CD4-positive, alpha-beta T cell (primary cell): ENCODE measurements around the gene HERPUD2. TPM values are rescaled to one million over a fixed set of nuclear protein-coding genes. Genes with fewer than 3 reads are reported as not detected.
"Not testable (repeated sequence)": the region's sequence is repeated elsewhere in the genome, so short reads cannot be mapped to it uniquely, and the experiment has no call there.

ENCODE experiments used
- ATAC-seq: fragments of 200-7000 bp; cut with Tn5 transposase; one replicate; pipeline ENCODE4 v1.10.0; 2022; ENCODE audit warnings: mild to moderate bottlenecking; ENCODE audit not compliant: poor library complexity
- CTCF ChIA-PET: fragments of 350-600 bp; sonication (Branson Sonifier 250); formaldehyde crosslinking; loops from one replicate; lab custom pipeline; 2021; ENCODE audit warnings: antibody characterized with exemption, inconsistent platforms; lab: Charles Lee
- POLR2A ChIA-PET: fragments of 350-600 bp; sonication (Branson Sonifier 250); formaldehyde crosslinking; loops from one replicate; lab custom pipeline; 2021; ENCODE audit warnings: antibody characterized with exemption, inconsistent platforms; lab: Charles Lee
- DNase-seq, 14 experiments: peaks; one replicate each; pipeline ENCODE4 v3.0.0-alpha.2; 2013 to 2020; ENCODE audit warnings: mixed read lengths in 2 of 14
- H3K27ac ChIP-seq, 2 donors: one replicate each; pipeline versions ENCODE4 v1.5.1 to v1.7.0; 2013; ENCODE audit warnings: low read length in 2 of 2, low read depth in 1 of 2, mild to moderate bottlenecking in 1 of 2
- H3K27me3 ChIP-seq, 2 experiments: 1 replicate in 1 of 2; 2 replicates in 1 of 2; pipeline versions ENCODE4 v1.6.1 to v1.7.0; 2013; ENCODE audit warnings: low read length in 2 of 2, control low read depth in 1 of 2, mild to moderate bottlenecking in 1 of 2, moderate library complexity in 1 of 2; ENCODE audit not compliant: insufficient read depth in 2 of 2, control insufficient read depth in 1 of 2
- H3K36me3 ChIP-seq: one replicate; pipeline ENCODE4 v1.6.1; 2013; ENCODE audit warnings: low read length, control low read depth; ENCODE audit not compliant: insufficient read depth
- H3K4me1 ChIP-seq: one replicate; pipeline ENCODE4 v1.6.1; 2013; ENCODE audit warnings: low read length, control low read depth; ENCODE audit not compliant: insufficient read depth
- H3K4me3 ChIP-seq: one replicate; pipeline ENCODE4 v1.5.1; 2013; ENCODE audit warnings: mild to moderate bottlenecking, low read length, moderate library complexity
- H3K9me3 ChIP-seq, 2 experiments: 1 replicate in 1 of 2; 2 replicates in 1 of 2; pipeline versions ENCODE4 v1.6.1 to v1.7.0; 2013; ENCODE audit warnings: low read length in 2 of 2, mild to moderate bottlenecking in 2 of 2, control low read depth in 1 of 2, moderate library complexity in 1 of 2; ENCODE audit not compliant: control insufficient read depth in 1 of 2, insufficient read depth in 1 of 2
- H3K27ac Mint-ChIP-seq: one replicate; pipeline ENCODE4 v1.8.0; 2020; ENCODE audit warnings: mixed read lengths
- H3K27me3 Mint-ChIP-seq: one replicate; pipeline ENCODE4 v1.8.0; 2021; ENCODE audit warnings: mixed read lengths
- H3K36me3 Mint-ChIP-seq: one replicate; pipeline ENCODE4 v1.8.0; 2021; ENCODE audit warnings: low read depth, mixed read lengths
- H3K4me1 Mint-ChIP-seq: one replicate; pipeline ENCODE4 v1.8.0; 2021; ENCODE audit warnings: low read depth, mixed read lengths
- H3K4me3 Mint-ChIP-seq: one replicate; pipeline ENCODE4 v1.8.0; 2020; ENCODE audit warnings: mild to moderate bottlenecking, mixed read lengths
- H3K9me3 Mint-ChIP-seq: one replicate; pipeline ENCODE4 v1.8.0; 2020; ENCODE audit warnings: mixed read lengths
- CTCF ChIP-seq: fragments of 200-600 bp; IDR thresholded peaks from one replicate; pipeline ENCODE4 v1.8.0; 2022; ENCODE audit warnings: antibody characterized with exemption, mild to moderate bottlenecking
- intact Hi-C, 2 experiments: fragments of 100-400 bp; cut with DNase I in 1 of 2; cut with micrococcal nuclease in 1 of 2; formaldehyde crosslinking; loops; one replicate each; pipeline versions ENCODE4 v1.15.1 to v1.9.0; 2023 to 2025; cut with DNase I, micrococcal nuclease
- total RNA-seq, 174 experiments: library from RNA in 2 of 174; stranded (reverse) in 2 of 174; gene quantifications; one replicate each; pipeline ENCODE4 v1.2.3 and lab custom pipeline; 2021 to 2026

The HERPUD2 gene
- total RNA-seq, 2 experiments from 2014 or later: 113 to 127 TPM

- Histone ChIP-seq H3K4me3 (no peak overlapping the region), H3K4me1 (peaks cover 16% of the 10 kb centered on the region), H3K27me3 (no peaks in the 10 kb centered on the region), H3K9me3 (no peaks in the 10 kb centered on the region), H3K27ac (no peak overlapping the region), H3K36me3 (no peaks in the 10 kb centered on the region)
- H3K4me1 Mint-ChIP-seq: peaks cover 19% of the 10 kb centered on the region
- intact Hi-C loops: loop anchor here in 1 of 2 experiments (5.0 to 10.0 kb wide), 4 partner anchors 455 to 665 kb away; partner anchors contain the start of genes DPY19L1 and EEPD1
- POLR2A ChIA-PET: interaction anchor here (0.6 to 3.2 kb wide), 2 partner anchors 101 to 466 kb away, joined by 3 to 12 read pairs; partner anchors contain the start of gene SEPTIN7
- H3K9me3 Mint-ChIP-seq: no peaks in the 10 kb centered on the region
- no peaks in the 10 kb centered on the region for H3K27me3 Mint-ChIP-seq
- no peak for ATAC-seq
- no peak overlapping the region for H3K4me3 Mint-ChIP-seq
- TF ChIP-seq CTCF: no peak
- no peak for DNase-seq
- CTCF ChIA-PET: interaction anchor here (1.1 to 1.4 kb wide), 3 partner anchors 10 to 207 kb away, joined by 3 to 6 read pairs (median 4); no protein-coding TSS in a partner anchor
- H3K27ac Mint-ChIP-seq: no peak overlapping the region
- H3K36me3 Mint-ChIP-seq: peaks cover 12% of the 10 kb centered on the region
Measured at GRCh38 chr7:35699796-35700305, 4.9 kb upstream of the HERPUD2 start.

DNA sequence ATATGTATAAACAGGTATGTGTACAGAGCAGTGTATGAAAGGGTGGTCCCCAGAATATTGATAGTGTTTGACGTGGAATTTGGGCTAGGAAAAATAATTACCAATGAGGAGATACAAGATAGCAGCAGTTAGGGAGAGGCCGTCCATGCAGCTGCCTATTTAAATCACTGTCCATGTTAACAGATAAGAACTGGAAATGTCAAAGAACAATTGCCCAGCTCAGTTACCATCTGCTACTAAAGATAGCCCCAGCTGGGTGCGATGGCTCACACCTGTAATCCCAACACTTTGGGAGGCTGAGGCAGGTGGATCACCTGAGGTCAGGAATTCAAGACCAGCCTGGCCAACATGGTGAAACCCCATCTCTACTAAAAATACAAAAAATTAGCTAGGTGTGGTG, 3.4 kb upstream of the HERPUD2 start:
- POLR2A ChIA-PET: interaction anchor here (3.2 kb wide), 1 partner anchor 102 kb away, joined by 12 read pairs; the partner anchor contains the start of gene SEPTIN7
- intact Hi-C loops: loop anchor here in 1 of 2 experiments (5.0 to 10.0 kb wide), 4 partner anchors 456 to 664 kb away; partner anchors contain the start of genes DPY19L1 and EEPD1

GRCh38 chr7:35697414-35698175, 2.7 kb upstream of the HERPUD2 start:
- no peaks in the 10 kb centered on the region for H3K9me3 ChIP-seq
- H3K4me1 ChIP-seq: peaks cover 16% of the 10 kb centered on the region
- H3K27ac ChIP-seq: no peak overlapping the region
- no peak for ATAC-seq
- DNase-seq: no peak
- no peaks in the 10 kb centered on the region for H3K27me3 ChIP-seq
- H3K36me3 Mint-ChIP-seq: peaks cover 31% of the 10 kb centered on the region
- H3K36me3 ChIP-seq: no peaks in the 10 kb centered on the region
- H3K4me1 Mint-ChIP-seq: peaks cover 33% of the 10 kb centered on the region
- no peaks in the 10 kb centered on the region for H3K27me3 Mint-ChIP-seq
- POLR2A ChIA-PET: interaction anchor here (3.2 kb wide), 1 partner anchor 103 kb away, joined by 12 read pairs; the partner anchor contains the start of gene SEPTIN7
- H3K4me3 ChIP-seq: no peak overlapping the region
- H3K4me3 Mint-ChIP-seq: no peak overlapping the region
- no peaks in the 10 kb centered on the region for H3K9me3 Mint-ChIP-seq
- no peak for TF ChIP-seq CTCF
- CTCF ChIA-PET: interaction anchor here (1.2 to 1.9 kb wide), 2 partner anchors 28 to 209 kb away, joined by 3 to 6 read pairs; no protein-coding TSS in a partner anchor
- intact Hi-C loops: loop anchor here in 1 of 2 experiments (5.0 to 10.0 kb wide), 4 partner anchors 457 to 665 kb away; partner anchors contain the start of genes DPY19L1 and EEPD1
- H3K27ac Mint-ChIP-seq: no peak overlapping the region

More for the DNA sequence above, 3.4 kb upstream of the HERPUD2 start:
- not testable (repeated sequence) for H3K27me3 ChIP-seq, ATAC-seq, H3K27me3 Mint-ChIP-seq, H3K27ac ChIP-seq, H3K9me3 ChIP-seq, H3K4me3 ChIP-seq, H3K9me3 Mint-ChIP-seq, H3K36me3 ChIP-seq, H3K4me3 Mint-ChIP-seq, DNase-seq, H3K27ac Mint-ChIP-seq
- H3K4me1 Mint-ChIP-seq: peaks cover 25% of the 10 kb centered on the region
- peaks cover 16% of the 10 kb centered on the region for H3K4me1 ChIP-seq
- peaks cover 23% of the 10 kb centered on the region for H3K36me3 Mint-ChIP-seq
- CTCF ChIA-PET: interaction anchor here (0.6 to 1.9 kb wide), 3 partner anchors 27 to 209 kb away, joined by 3 to 6 read pairs (median 3); no protein-coding TSS in a partner anchor
